ENCODE measurements around the gene ARAP1. TPM values are rescaled to one million over a fixed set of nuclear protein-coding genes. Genes with fewer than 3 reads are reported as not detected.

Gene ARAP1
- total RNA-seq, 1 experiment from 2014 or later: 66.1 TPM

DNA sequence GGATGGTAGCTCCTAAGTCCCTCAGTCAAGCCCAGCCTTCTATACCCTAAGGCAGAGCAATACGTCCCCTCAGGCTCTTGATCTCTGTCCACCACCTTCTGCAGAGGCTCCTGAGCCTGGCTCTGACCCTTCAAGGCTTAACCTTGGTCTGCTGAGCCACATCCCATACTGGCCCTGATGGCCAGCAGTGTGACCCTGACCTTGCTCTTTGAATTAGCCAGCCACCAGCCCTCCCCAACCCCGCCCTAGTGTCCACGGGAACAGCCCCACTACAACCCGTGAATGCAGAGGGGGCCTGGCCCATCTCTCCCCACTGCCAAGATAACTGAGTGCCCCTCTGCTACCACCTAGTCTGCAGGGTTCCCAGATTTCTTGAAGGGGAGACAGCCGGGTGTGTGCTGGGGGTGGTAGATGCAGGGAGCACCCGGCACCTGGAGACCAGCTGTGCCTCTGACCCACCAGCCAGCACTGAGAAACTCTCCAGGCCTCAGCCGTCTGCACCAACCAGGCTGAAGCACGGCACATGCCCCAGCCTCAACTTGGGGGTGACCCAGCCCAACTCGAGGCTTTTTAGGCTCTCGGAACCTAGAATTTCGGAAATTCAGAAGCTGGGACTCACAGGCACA lies 6.2 kb downstream of the ARAP1 start:
- H3K27ac ChIP-seq (ENCODE audit: low read depth, low read length, poor library complexity, severe bottlenecking): no peak overlapping the region
- POLR2A ChIA-PET (ENCODE audit: low non-redundant PET): interaction anchor here (0.6 kb wide), 1 partner anchor 904 kb away, joined by 7 read pairs; no protein-coding TSS in a partner anchor

DNA sequence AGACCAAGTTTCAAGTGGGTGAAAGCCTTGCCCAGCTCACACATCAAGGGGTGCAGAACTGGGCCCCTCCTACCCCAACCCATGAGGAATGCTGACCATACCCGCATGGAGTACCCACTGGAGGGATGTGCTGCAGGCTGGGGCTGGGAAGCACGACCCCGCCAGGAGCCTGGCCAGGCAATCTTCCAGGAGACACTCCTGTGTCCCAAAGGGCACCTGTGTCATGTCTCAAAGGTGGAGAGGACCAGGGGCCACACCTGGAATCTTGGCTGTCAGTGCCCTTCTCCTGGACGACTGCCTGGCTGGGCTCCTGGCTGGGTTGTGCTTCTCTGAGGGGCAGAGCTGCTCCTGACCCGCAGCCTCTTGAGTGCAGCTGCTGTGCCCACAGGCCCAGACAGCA lies 6.7 kb downstream of the ARAP1 start:
- H3K4me3 ChIP-seq (ENCODE audit: low read depth, low read length, poor library complexity, severe bottlenecking): no peak overlapping the region
- H3K36me3 ChIP-seq (ENCODE audit: insufficient read depth, low read length, poor library complexity, severe bottlenecking): no peaks in the 10 kb centered on the region
- intact Hi-C loops (cut with micrococcal nuclease; ENCODE audit: unreplicated experiment): no loop called here
- no TSS peak for BruUV-seq (replicated peaks)
- no peak for DNase-seq (ENCODE audit: low spot score)
- no peak for TF ChIP-seq EZH2 (IDR thresholded peaks at IDR 0.05; ENCODE audit: borderline replicate concordance, low read depth, low read length, poor library complexity, severe bottlenecking)
- TF ChIP-seq CTCF (conservative IDR thresholded peaks at IDR 0.05; ENCODE audit: low read depth, low read length): no peak
- ChIA-PET POLR2A (ENCODE audit: low non-redundant PET) (no interaction called here), CTCF (no interaction called here)
- H3K27ac ChIP-seq (ENCODE audit: low read depth, low read length, poor library complexity, severe bottlenecking): no peak overlapping the region
- H3K9me3 ChIP-seq (ENCODE audit: low read depth, low read length, poor library complexity, severe bottlenecking): no peaks in the 10 kb centered on the region
- H3K4me1 ChIP-seq (ENCODE audit: insufficient read depth, low read length, poor library complexity, severe bottlenecking): no peaks in the 10 kb centered on the region
- no peaks in the 10 kb centered on the region for H3K27me3 ChIP-seq (replicated peaks; ENCODE audit: insufficient read depth, low read depth, low read length, poor library complexity)

More for the DNA sequence above, 6.2 kb downstream of the ARAP1 start:
- H3K36me3 ChIP-seq (ENCODE audit: insufficient read depth, low read length, poor library complexity, severe bottlenecking): no peaks in the 10 kb centered on the region
- no peak for DNase-seq (ENCODE audit: low spot score)
- CTCF ChIA-PET: no interaction called here
- peaks cover 2% of the 10 kb centered on the region for H3K4me1 ChIP-seq (ENCODE audit: insufficient read depth, low read length, poor library complexity, severe bottlenecking)
- no peak overlapping the region for H3K4me3 ChIP-seq (ENCODE audit: low read depth, low read length, poor library complexity, severe bottlenecking)
- no peaks in the 10 kb centered on the region for H3K27me3 ChIP-seq (replicated peaks; ENCODE audit: insufficient read depth, low read depth, low read length, poor library complexity)
- BruUV-seq (replicated peaks): no TSS peak
- no peak for TF ChIP-seq CTCF (conservative IDR thresholded peaks at IDR 0.05; ENCODE audit: low read depth, low read length)
- TF ChIP-seq EZH2 (IDR thresholded peaks at IDR 0.05; ENCODE audit: borderline replicate concordance, low read depth, low read length, poor library complexity, severe bottlenecking): no peak
- H3K9me3 ChIP-seq (ENCODE audit: low read depth, low read length, poor library complexity, severe bottlenecking): no peaks in the 10 kb centered on the region
- intact Hi-C loops (cut with micrococcal nuclease; ENCODE audit: unreplicated experiment): no loop called here

- Histone ChIP-seq H3K27ac (ENCODE audit: low read depth, low read length, poor library complexity, severe bottlenecking) (no peak overlapping the region), H3K27me3 (replicated peaks; ENCODE audit: insufficient read depth, low read depth, low read length, poor library complexity) (no peaks in the 10 kb centered on the region), H3K4me3 (ENCODE audit: low read depth, low read length, poor library complexity, severe bottlenecking) (no peak overlapping the region), H3K9me3 (ENCODE audit: low read depth, low read length, poor library complexity, severe bottlenecking) (no peaks in the 10 kb centered on the region), H3K36me3 (ENCODE audit: insufficient read depth, low read length, poor library complexity, severe bottlenecking) (no peaks in the 10 kb centered on the region), H3K4me1 (ENCODE audit: insufficient read depth, low read length, poor library complexity, severe bottlenecking) (no peaks in the 10 kb centered on the region)
- no TSS peak for BruUV-seq (replicated peaks)
- no peak for DNase-seq (ENCODE audit: low spot score)
- TF ChIP-seq CTCF (conservative IDR thresholded peaks at IDR 0.05; ENCODE audit: low read depth, low read length) (no peak), EZH2 (IDR thresholded peaks at IDR 0.05; ENCODE audit: borderline replicate concordance, low read depth, low read length, poor library complexity, severe bottlenecking) (no peak)
- POLR2A ChIA-PET (ENCODE audit: low non-redundant PET): no interaction called here
- CTCF ChIA-PET: interaction anchor here (0.6 kb wide), 1 partner anchor 854 kb away, joined by 3 read pairs; no protein-coding TSS in a partner anchor
- intact Hi-C loops (cut with micrococcal nuclease; ENCODE audit: unreplicated experiment): no loop called here
Measured at GRCh38 chr11:72744474-72744873, 7.7 kb downstream of the ARAP1 start.

Measured in A673 (cell line).